ENCODE measurements around the gene ZNF594.
"Not testable (repeated sequence)": the region's sequence is repeated elsewhere in the genome, so short reads cannot be mapped to it uniquely, and the experiment has no call there.

ZNF594 gene

GRCh38 chr17:5203178-5203907 lies 11.7 kb upstream of the ZNF594 start:
- DNase-seq (ENCODE audit: low read depth, low spot score): no peak
- H3K27ac ChIP-seq: no peak overlapping the region

GRCh38 chr17:5201011-5201410 lies 9.3 kb upstream of the ZNF594 start:
- no peak for DNase-seq (ENCODE audit: low read depth, low spot score)
- H3K27ac ChIP-seq: no peak overlapping the region

DNA sequence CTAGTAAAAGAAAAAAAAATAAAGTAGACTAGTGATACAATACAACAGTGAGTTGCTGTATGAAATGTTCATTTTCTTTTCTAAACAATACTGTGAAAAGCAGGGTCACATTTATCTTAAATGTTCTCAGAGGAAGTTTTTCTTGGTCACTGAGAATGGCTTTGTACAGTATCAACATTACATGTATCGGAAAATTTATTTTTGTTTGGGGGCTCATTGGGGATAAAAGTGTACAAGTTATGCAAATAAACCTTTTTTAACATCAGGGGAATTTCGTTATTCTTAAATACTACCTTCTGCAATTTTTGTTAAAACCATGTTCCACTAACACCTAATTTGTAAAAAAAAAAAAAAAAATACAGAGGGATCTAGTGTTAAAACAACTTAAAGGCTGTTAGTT lies 8.7 kb upstream of the ZNF594 start:
- DNase-seq (ENCODE audit: low read depth, low spot score): no peak
- no peak overlapping the region for H3K27ac ChIP-seq

- no peak for DNase-seq (ENCODE audit: low read depth, low spot score)
- no peak overlapping the region for H3K27ac ChIP-seq
Measured at GRCh38 chr17:5198472-5198871, 6.8 kb upstream of the ZNF594 start.

GRCh38 chr17:5194346-5194745 lies 2.7 kb upstream of the ZNF594 start:
- no peak for DNase-seq (ENCODE audit: low read depth, low spot score)
- H3K27ac ChIP-seq: no peak overlapping the region

DNA sequence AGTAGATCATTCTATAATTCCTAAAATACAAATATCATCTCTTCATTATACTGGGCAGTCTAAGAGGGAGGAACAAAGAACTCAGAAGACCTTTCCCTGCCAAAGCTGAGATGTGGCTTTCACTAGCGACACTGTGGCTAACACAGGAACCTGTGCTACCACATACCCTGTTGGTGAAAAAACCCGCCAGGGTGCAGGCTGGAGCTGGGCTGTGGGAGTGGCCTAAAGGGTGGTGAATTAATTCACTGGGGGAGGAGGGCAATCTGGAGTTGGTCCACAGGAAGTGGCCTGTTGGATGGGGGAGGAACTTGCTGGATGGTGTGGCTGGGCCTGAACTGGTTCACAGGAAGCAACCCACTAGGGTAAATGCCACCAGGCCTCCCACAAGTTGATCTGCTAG lies 7.4 kb downstream of the ZNF594 start:
- no peak overlapping the region for H3K27ac ChIP-seq
- DNase-seq (ENCODE audit: low read depth, low spot score): no peak

GRCh38 chr17:5183410-5183793 lies 8.3 kb downstream of the ZNF594 start:
- no peak for DNase-seq (ENCODE audit: low read depth, low spot score)
- H3K27ac ChIP-seq: no peak overlapping the region

- DNase-seq (ENCODE audit: low read depth, low spot score): no peak
- no peak overlapping the region for H3K27ac ChIP-seq
Measured at GRCh38 chr17:5182597-5183409, 8.9 kb downstream of the ZNF594 start.

- DNase-seq (ENCODE audit: low read depth, low spot score): no peak
- no peak overlapping the region for H3K27ac ChIP-seq
Measured at GRCh38 chr17:5181509-5182305, 10.0 kb downstream of the ZNF594 start.

DNA sequence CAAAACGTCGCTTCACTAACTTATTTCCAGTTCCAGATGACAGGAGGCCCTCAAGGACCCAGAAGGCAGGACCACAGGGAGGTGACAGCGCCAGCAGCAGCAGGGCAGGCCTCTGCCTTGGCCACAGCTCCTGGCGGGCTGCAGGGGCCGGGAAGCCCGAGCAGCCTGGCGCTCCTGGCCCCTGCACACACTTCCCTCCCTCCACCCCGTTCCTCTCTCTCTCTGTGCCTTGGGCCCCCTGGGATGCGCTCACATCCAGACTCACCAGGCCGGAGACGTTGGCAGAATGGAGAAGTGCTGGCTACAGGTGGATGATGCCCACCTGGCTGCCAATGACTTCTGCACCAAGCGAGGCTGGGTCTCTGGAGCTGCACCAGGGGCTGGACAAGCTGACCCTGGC lies 12.7 kb downstream of the ZNF594 start:
- no peak for DNase-seq (ENCODE audit: low read depth, low spot score)
- H3K27ac ChIP-seq: no peak overlapping the region

DNA sequence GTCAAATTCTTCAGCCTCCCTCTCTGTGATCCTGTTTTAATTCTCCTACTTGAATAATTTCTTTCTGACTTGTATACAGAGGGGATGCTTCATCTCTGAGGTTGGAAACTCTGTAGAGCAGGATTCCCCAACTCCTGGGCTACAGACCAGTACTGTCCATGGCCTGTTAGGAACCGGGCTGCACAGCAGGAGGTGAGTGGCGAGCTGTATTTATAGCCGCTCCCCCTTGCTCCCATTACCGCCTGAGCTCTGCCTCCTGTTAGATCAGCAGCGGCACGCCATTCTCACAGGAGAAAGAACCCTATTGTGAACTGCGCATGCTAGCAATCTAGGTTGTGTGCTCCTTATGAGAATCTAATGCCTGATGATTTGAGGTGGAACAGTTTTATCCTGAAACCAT lies 16.6 kb downstream of the ZNF594 start:
- not testable (repeated sequence) for H3K27ac ChIP-seq; DNase-seq (ENCODE audit: low read depth, low spot score)

GRCh38 chr17:5165791-5166564 lies 25.7 kb downstream of the ZNF594 start:
- not testable (repeated sequence) for DNase-seq (ENCODE audit: low read depth, low spot score); H3K27ac ChIP-seq

DNA sequence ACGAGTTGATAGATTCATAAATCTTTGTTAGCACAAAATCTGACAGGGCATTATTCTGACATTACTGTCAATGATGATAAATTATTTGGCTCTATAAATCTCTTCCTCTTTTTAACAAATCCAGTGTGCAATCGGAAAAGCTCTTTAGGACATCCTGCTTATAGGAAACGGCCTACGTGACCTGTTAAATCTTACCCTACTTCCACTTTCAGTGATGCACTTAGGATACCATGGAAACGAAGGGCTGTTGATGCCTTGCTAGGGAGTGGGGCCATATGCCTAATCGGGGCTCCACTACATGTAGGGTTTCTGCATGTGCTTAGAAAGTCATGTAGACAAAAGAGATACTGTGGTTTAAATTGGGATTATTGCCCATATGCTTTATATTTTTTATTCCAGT lies 27.2 kb downstream of the ZNF594 start:
- DNase-seq (ENCODE audit: low read depth, low spot score): no peak
- H3K27ac ChIP-seq: no peak overlapping the region

DNA sequence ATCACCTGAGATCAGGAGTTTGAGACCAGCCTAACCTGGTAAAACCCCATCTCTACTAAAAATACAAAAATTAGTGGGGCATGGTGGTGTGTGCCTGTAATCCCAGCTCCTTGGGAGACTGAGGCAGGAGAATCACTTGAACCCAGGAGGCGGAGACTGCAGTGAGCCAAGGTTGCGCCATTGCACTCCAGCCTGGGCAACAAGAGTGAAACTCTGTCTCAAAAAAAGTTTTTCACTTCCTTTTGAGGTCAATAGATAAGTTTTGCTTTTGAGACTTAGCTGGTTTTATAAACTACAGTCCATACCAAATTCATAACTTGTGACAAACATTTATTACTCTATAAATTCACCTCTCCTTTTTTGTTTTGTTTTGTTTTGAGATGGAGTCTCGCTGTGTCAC lies 29.9 kb downstream of the ZNF594 start:
- not testable (repeated sequence) for H3K27ac ChIP-seq; DNase-seq (ENCODE audit: low read depth, low spot score)

DNA sequence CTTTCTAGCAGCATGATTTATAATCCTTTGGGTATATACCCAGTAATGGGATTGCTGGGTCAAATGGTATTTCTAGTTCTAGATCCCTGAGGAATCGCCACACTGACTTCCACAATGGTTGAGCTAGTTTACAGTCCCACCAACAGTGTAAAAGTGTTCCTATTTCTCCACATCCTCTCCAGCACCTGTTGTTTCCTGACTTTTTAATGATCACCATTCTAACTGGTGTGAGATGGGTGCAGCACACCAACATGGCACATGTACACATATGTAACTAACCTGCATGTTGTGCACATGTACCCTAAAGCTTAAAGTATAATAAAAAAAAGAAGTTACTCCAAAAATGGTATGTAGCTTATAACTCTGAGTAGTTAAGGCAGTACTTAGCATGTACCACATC lies 31.0 kb downstream of the ZNF594 start:
- not testable (repeated sequence) for DNase-seq (ENCODE audit: low read depth, low spot score); H3K27ac ChIP-seq

GRCh38 chr17:5146122-5146521 lies 45.5 kb downstream of the ZNF594 start:
- not testable (repeated sequence) for H3K27ac ChIP-seq; DNase-seq (ENCODE audit: low read depth, low spot score)

DNA sequence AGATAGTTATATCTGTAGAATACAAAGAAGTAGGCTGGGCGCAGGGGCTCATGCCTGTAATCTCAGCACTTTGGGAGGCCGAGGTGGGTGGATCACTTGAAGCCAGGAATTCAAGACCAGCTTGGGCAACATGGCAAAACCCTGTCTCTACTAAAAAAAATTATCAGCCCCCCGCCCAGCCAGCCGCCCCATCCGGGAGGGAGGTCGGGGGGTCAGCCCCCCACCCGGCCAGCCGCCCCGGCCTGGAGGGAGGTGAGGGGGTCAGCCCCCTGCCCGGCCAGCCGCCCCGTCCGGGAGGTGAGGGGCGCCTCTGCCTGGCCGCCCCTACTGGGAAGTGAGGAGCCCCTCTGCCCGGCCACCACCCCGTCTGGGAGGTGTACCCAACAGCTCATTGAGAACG lies 48.8 kb downstream of the ZNF594 start:
- not testable (repeated sequence) for DNase-seq (ENCODE audit: low read depth, low spot score); H3K27ac ChIP-seq

- H3K27ac ChIP-seq: no peak overlapping the region
- no peak for DNase-seq (ENCODE audit: low read depth, low spot score)
Measured at GRCh38 chr17:5139458-5139732, 52.3 kb downstream of the ZNF594 start.

DNA sequence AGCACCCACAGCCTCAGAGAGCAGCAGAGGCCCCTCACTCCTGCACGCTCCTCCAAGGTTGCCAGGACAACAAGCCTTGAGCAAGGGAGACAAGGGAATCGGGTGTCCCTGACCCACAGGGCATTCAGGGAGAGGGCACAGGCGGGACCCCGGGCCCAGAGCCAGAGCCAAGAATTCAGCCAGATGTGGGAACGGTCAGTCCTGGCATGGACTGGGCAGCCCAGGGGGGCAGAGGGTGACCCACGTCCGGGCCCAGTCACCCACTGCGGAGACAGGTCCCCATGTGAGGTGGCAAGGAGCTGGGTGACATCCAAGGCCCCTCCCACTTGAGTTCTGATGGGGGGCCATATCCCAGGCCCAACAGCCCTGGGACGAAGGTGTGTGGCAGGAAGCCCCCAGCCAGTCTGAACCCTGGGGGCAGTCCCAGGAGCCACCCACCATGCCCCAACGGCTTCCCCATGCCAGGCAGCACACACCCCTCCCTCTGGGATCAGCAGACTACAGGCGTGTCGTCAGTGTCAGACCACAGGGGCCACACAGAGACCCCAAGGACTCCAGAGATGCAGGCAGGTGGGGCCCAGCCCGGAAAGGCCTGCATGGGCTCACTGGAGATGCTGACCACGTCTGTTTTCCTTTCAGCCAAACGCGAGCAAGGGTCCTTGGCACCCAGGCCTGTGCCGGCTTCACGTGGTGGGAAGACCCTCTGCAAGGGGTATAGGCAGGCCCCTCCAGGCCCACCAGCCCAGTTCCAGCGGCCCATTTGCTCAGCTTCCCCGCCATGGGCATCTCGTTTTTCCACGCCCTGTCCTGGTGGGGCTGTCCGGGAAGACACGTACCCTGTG lies 52.8 kb downstream of the ZNF594 start:
- H3K27ac ChIP-seq: no peak overlapping the region
- DNase-seq (ENCODE audit: low read depth, low spot score): no peak

DNA sequence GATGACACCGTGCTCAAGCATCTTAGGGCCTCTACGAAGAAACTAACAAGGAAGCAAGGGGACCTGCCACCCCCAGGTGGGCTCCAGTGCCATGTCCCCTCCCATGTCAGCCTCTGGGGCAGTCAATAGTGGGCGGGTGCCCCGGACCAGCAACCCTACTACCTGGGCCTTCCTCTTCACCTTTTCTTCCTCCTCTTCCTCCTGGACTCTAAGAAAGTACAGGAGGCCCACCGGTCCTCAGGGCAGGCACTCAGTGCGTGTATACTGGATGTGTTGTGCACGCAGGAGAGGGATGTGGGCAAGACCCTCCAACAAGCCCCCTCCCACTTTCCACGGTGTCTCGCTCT lies 53.5 kb downstream of the ZNF594 start:
- DNase-seq (ENCODE audit: low read depth, low spot score); H3K27ac ChIP-seq: not testable (repeated sequence)

All from epithelial cell of prostate (primary cell).